ENCODE data around the gene SDCCAG8.

The SDCCAG8 gene

GRCh38 chr1:243462929-243463697 lies 207.3 kb downstream of the SDCCAG8 start:
- DNase-seq: peak in 1 of 5 experiments; percentile 9

- no peak for DNase-seq
Observed at GRCh38 chr1:243465081-243465480, 209.2 kb downstream of the SDCCAG8 start.

GRCh38 chr1:243465738-243466137 lies 209.9 kb downstream of the SDCCAG8 start:
- no peak for DNase-seq

- DNase-seq: no peak
Observed at GRCh38 chr1:243469497-243469896, 213.7 kb downstream of the SDCCAG8 start.

- DNase-seq: no peak
Observed at GRCh38 chr1:243470502-243470901, 214.7 kb downstream of the SDCCAG8 start.

- no peak for DNase-seq
Observed at GRCh38 chr1:243471026-243471685, 215.3 kb downstream of the SDCCAG8 start.

GRCh38 chr1:243471754-243472745 lies 216.2 kb downstream of the SDCCAG8 start:
- no peak for DNase-seq

- DNase-seq: no peak
Observed at GRCh38 chr1:243473227-243474135, 217.6 kb downstream of the SDCCAG8 start.

GRCh38 chr1:243474136-243474881 lies 218.5 kb downstream of the SDCCAG8 start:
- no peak for DNase-seq

- DNase-seq: no peak
Observed at GRCh38 chr1:243474906-243475305, 219.1 kb downstream of the SDCCAG8 start.

GRCh38 chr1:243475966-243476365 lies 220.1 kb downstream of the SDCCAG8 start:
- no peak for DNase-seq

GRCh38 chr1:243477731-243478290 lies 222.0 kb downstream of the SDCCAG8 start:
- no peak for DNase-seq

GRCh38 chr1:243481101-243481500 lies 225.3 kb downstream of the SDCCAG8 start:
- DNase-seq: no peak

GRCh38 chr1:243482141-243483022 lies 226.5 kb downstream of the SDCCAG8 start:
- peak in 1 of 5 experiments; percentile 42 for DNase-seq

- DNase-seq: peak in 1 of 5 experiments; percentile 38
Observed at GRCh38 chr1:243483071-243483771, 227.4 kb downstream of the SDCCAG8 start.

- DNase-seq: no peak
Observed at GRCh38 chr1:243483952-243484351, 228.1 kb downstream of the SDCCAG8 start.

- no peak for DNase-seq
Observed at GRCh38 chr1:243487036-243487648, 231.3 kb downstream of the SDCCAG8 start.

- no peak for DNase-seq
Observed at GRCh38 chr1:243487649-243488227, 231.9 kb downstream of the SDCCAG8 start.

Measured in T-helper 2 cell (primary cell).